Measurements from ENCODE around the gene MRPL11. TPM values are rescaled to one million over a fixed set of nuclear protein-coding genes. Genes with fewer than 3 reads are reported as not detected.

The MRPL11 gene
- total RNA-seq, 1 experiment from 2014 or later = 97.9 TPM

GRCh38 chr11:66429983-66430602 is 8.6 kb downstream of the MRPL11 start:
- intact Hi-C loops (cut with micrococcal nuclease; ENCODE audit: unreplicated experiment) = loop anchor here (1.0 kb wide), 1 partner anchor 22 kb away; no protein-coding TSS in a partner anchor
- peak; percentile 84 for DNase-seq (ENCODE audit: low spot score)
- Histone ChIP-seq H3K36me3 (ENCODE audit: insufficient read depth, low read length, poor library complexity, severe bottlenecking) (peaks cover 4% of the 10 kb centered on the region), H3K9me3 (ENCODE audit: low read depth, low read length, poor library complexity, severe bottlenecking) (no peaks in the 10 kb centered on the region), H3K4me3 (ENCODE audit: low read depth, low read length, poor library complexity, severe bottlenecking) (no peak overlapping the region), H3K4me1 (ENCODE audit: insufficient read depth, low read length, poor library complexity, severe bottlenecking) (no peaks in the 10 kb centered on the region), H3K27ac (ENCODE audit: low read depth, low read length, poor library complexity, severe bottlenecking) (no peak overlapping the region), H3K27me3 (replicated peaks; ENCODE audit: insufficient read depth, low read depth, low read length, poor library complexity) (no peaks in the 10 kb centered on the region)
- ChIA-PET POLR2A (ENCODE audit: low non-redundant PET) (no interaction called here), CTCF (interaction anchor here (0.6 to 0.8 kb wide), 4 partner anchors 19 to 451 kb away, joined by 4 to 8 read pairs (median 6); no protein-coding TSS in a partner anchor)
- peak; percentile 96 for TF ChIP-seq CTCF (conservative IDR thresholded peaks at IDR 0.05; ENCODE audit: low read depth, low read length)
- TF ChIP-seq EZH2 (IDR thresholded peaks at IDR 0.05; ENCODE audit: borderline replicate concordance, low read depth, low read length, poor library complexity, severe bottlenecking) = no peak
- no TSS peak for BruUV-seq (replicated peaks)

- ChIA-PET CTCF (interaction anchor here (1.2 kb wide), 1 partner anchor 43 kb away, joined by 4 read pairs; no protein-coding TSS in a partner anchor), POLR2A (ENCODE audit: low non-redundant PET) (no interaction called here)
- intact Hi-C loops (cut with micrococcal nuclease; ENCODE audit: unreplicated experiment) = no loop called here
- Histone ChIP-seq H3K36me3 (ENCODE audit: insufficient read depth, low read length, poor library complexity, severe bottlenecking) (no peaks in the 10 kb centered on the region), H3K27me3 (replicated peaks; ENCODE audit: insufficient read depth, low read depth, low read length, poor library complexity) (no peaks in the 10 kb centered on the region), H3K4me1 (ENCODE audit: insufficient read depth, low read length, poor library complexity, severe bottlenecking) (no peaks in the 10 kb centered on the region), H3K27ac (ENCODE audit: low read depth, low read length, poor library complexity, severe bottlenecking) (no peak overlapping the region), H3K4me3 (ENCODE audit: low read depth, low read length, poor library complexity, severe bottlenecking) (no peak overlapping the region), H3K9me3 (ENCODE audit: low read depth, low read length, poor library complexity, severe bottlenecking) (no peaks in the 10 kb centered on the region)
- DNase-seq (ENCODE audit: low spot score) = no peak
- no TSS peak for BruUV-seq (replicated peaks)
- TF ChIP-seq CTCF (conservative IDR thresholded peaks at IDR 0.05; ENCODE audit: low read depth, low read length) (no peak), EZH2 (IDR thresholded peaks at IDR 0.05; ENCODE audit: borderline replicate concordance, low read depth, low read length, poor library complexity, severe bottlenecking) (no peak)
These were observed 9.7 kb downstream of the MRPL11 start for GRCh38 chr11:66428933-66429332.

GRCh38 chr11:66426314-66426713 is 12.3 kb downstream of the MRPL11 start:
- Histone ChIP-seq H3K4me1 (ENCODE audit: insufficient read depth, low read length, poor library complexity, severe bottlenecking) (no peaks in the 10 kb centered on the region), H3K27ac (ENCODE audit: low read depth, low read length, poor library complexity, severe bottlenecking) (no peak overlapping the region), H3K9me3 (ENCODE audit: low read depth, low read length, poor library complexity, severe bottlenecking) (no peaks in the 10 kb centered on the region), H3K36me3 (ENCODE audit: insufficient read depth, low read length, poor library complexity, severe bottlenecking) (no peaks in the 10 kb centered on the region), H3K27me3 (replicated peaks; ENCODE audit: insufficient read depth, low read depth, low read length, poor library complexity) (peaks cover under 1% of the 10 kb centered on the region), H3K4me3 (ENCODE audit: low read depth, low read length, poor library complexity, severe bottlenecking) (no peak overlapping the region)
- intact Hi-C loops (cut with micrococcal nuclease; ENCODE audit: unreplicated experiment) = no loop called here
- ChIA-PET POLR2A (ENCODE audit: low non-redundant PET) (no interaction called here), CTCF (no interaction called here)
- DNase-seq (ENCODE audit: low spot score) = no peak
- TF ChIP-seq CTCF (conservative IDR thresholded peaks at IDR 0.05; ENCODE audit: low read depth, low read length) = no peak
- no peak for TF ChIP-seq EZH2 (IDR thresholded peaks at IDR 0.05; ENCODE audit: borderline replicate concordance, low read depth, low read length, poor library complexity, severe bottlenecking)
- BruUV-seq (replicated peaks) = no TSS peak
